CD4-positive, alpha-beta T cell treated with Interleukin-15 for 1 hour (primary cell): ENCODE results near the gene SYCE1L.
"Not testable (repeated sequence)": the region's sequence is repeated elsewhere in the genome, so short reads cannot be mapped to it uniquely, and the experiment has no call there.

Experiments
- DNase-seq: peaks from one replicate; pipeline ENCODE4 v3.0.0-alpha.2; 2020

The SYCE1L gene

GRCh38 chr16:77199211-77199610 is at the start of gene SYCE1L:
SYCE1L (plus strand) TSS chr16:77199408; CDS start chr16:77199452, 44 bp downstream.
- DNase-seq: no peak

- no peak for DNase-seq
These were observed 41.7 kb upstream of the SYCE1L start for GRCh38 chr16:77157346-77158058.

- no peak for DNase-seq
These were observed 40.9 kb upstream of the SYCE1L start for GRCh38 chr16:77158293-77158692.

- no peak for DNase-seq
These were observed 34.2 kb upstream of the SYCE1L start for GRCh38 chr16:77165006-77165405.

GRCh38 chr16:77165536-77166236 is 33.5 kb upstream of the SYCE1L start:
- not testable (repeated sequence) for DNase-seq

- no peak for DNase-seq
These were observed 32.5 kb upstream of the SYCE1L start for GRCh38 chr16:77166726-77167125.

GRCh38 chr16:77168901-77169300 is 30.3 kb upstream of the SYCE1L start:
- DNase-seq: no peak

- DNase-seq: no peak
These were observed 29.5 kb upstream of the SYCE1L start for GRCh38 chr16:77169650-77170236.

- no peak for DNase-seq
These were observed 28.4 kb upstream of the SYCE1L start for GRCh38 chr16:77170805-77171204.

- DNase-seq: no peak
These were observed 27.2 kb upstream of the SYCE1L start for GRCh38 chr16:77171745-77172635.

GRCh38 chr16:77172951-77173350 is 26.3 kb upstream of the SYCE1L start:
- DNase-seq: no peak

- no peak for DNase-seq
These were observed 16.1 kb upstream of the SYCE1L start for GRCh38 chr16:77183137-77183536.

GRCh38 chr16:77186298-77186697 is 12.9 kb upstream of the SYCE1L start:
- DNase-seq: not testable (repeated sequence)

- DNase-seq: no peak
These were observed 9.1 kb upstream of the SYCE1L start for GRCh38 chr16:77190190-77190477.

- peak; percentile 96 for DNase-seq
These were observed 8.5 kb upstream of the SYCE1L start, which contains the start of gene MON1B for GRCh38 chr16:77190478-77191258. MON1B (plus strand) TSS chr16:77191190; CDS start chr16:77191486, 296 bp downstream.

GRCh38 chr16:77191259-77191969 is 7.8 kb upstream of the SYCE1L start:
- DNase-seq: peak; percentile 49

- no peak for DNase-seq
These were observed 5.8 kb upstream of the SYCE1L start for GRCh38 chr16:77193377-77193776.

- no peak for DNase-seq
These were observed 4.6 kb upstream of the SYCE1L start for GRCh38 chr16:77194295-77195231.

GRCh38 chr16:77195411-77195810 is 3.8 kb upstream of the SYCE1L start:
- DNase-seq: no peak

- no peak for DNase-seq
These were observed 1.5 kb upstream of the SYCE1L start for GRCh38 chr16:77197747-77198146.
